ENCODE data around the gene MYF5.

MYF5 gene

DNA sequence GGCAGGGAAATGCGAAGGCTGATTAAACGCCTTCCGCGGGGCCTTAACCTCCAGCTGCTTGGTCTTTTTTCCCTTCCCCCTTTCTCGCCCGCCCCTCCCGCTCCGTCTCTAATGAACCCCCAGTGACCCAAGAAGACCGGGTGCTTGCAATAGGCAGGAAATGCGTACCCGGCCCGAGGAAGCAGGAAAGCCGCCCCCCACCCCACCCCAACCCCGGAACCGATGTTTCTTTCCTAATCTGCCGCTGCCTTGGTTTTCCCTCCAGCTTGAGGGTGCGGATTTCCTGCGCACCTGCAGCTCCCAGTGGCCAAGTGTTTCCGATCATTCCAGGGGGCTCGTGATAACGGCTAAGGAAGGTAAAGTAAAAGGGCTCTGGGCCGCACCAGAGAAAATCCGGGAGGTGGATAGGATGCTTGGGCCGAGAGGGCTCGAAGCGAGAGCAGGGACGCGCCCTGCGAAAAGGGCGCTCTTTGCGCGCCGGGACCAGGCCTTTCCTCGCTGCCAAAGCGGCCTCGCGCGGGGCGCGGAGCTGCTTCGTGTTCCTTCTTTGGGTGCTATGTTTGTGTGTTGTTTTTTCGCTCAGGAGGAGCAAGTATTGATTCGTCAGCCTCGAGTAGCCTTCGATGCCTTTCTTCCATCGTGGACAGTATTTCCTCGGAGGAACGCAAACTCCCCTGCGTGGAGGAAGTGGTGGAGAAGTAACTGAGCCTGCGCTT is 8.3 kb upstream of the MYF5 start:
- Histone ChIP-seq H3K4me1 (ENCODE audit: insufficient read depth, low read length) (peaks cover 16% of the 10 kb centered on the region; the same call in 1 of the 2 replicates), H3K4me3 (ENCODE audit: low read length) (peak overlapping the region; percentile 52; the same call in 1 of the 2 replicates), H3K36me3 (ENCODE audit: insufficient read depth, low read depth, low read length) (no peaks in the 10 kb centered on the region), H3K9me3 (ENCODE audit: insufficient read depth, low read depth, low read length) (no peaks in the 10 kb centered on the region), H3K27ac (ENCODE audit: low read length) (no peak overlapping the region), H3K27me3 (ENCODE audit: insufficient read depth, low read length) (peaks cover 59% of the 10 kb centered on the region), H3K9ac (ENCODE audit: low read depth, low read length) (no peak overlapping the region)

DNA sequence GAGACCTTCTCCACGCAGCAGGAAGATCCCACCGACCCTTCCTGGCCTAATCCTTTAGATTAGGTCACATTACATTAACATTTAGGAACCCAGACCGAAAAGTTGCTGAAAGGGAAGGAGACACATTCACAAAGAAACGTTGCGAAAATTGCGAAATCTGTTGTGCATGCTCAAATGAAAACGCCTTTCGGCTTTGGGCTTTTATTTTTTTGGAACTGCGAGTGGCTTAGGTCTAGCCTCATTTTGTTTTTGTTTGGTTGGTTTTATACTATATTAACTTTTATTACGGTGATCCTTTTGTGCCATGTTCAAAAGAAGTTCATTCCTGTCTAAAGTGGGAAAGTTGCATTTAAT is 7.8 kb upstream of the MYF5 start:
- Histone ChIP-seq H3K27me3 (ENCODE audit: insufficient read depth, low read length) (peaks cover 59% of the 10 kb centered on the region), H3K9me3 (ENCODE audit: insufficient read depth, low read depth, low read length) (no peaks in the 10 kb centered on the region), H3K9ac (ENCODE audit: low read depth, low read length) (no peak overlapping the region)

DNA sequence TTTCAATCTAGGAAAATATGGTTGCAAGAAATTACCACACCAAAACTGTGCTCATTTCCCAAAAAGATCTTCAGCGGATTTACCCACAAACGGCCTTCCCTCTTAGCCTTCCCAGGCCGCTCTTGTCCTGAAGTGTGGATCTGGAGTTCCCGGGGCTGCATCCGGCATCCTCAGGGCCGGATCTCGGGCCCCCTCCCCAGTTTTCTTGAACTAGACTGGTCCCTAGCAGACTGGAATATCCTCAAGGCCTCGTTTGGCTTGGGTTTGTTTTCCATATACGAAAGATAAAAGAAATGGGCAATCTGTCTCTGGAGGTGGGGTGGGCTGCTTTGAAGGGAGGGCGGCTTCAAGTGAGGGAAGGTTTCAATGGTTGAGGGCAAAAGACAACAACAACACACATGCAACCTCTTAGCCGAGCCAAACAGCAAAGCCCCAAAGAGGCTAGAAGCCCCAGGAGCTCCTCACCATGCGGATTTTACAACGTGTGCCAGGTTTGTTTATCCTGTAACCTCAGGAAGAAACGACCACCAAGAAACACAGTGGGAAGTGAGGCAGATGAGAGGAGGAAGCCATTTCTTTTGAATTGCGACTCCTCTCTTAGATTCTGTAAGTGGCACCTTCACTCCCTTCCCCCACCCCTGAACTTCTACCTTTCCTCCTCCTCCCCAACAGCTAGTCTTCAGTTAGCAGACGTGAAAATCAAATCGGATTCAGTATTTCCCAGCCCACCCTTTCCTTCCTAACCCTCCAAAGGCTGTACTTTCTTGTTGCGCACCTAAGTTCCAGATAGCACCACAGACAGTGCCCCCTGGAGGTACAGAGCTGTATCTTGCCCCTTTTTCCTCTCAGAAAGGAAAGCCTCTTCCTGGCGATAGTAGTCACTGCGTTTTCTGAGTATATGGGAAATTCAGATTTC is 6.6 kb upstream of the MYF5 start:
- Histone ChIP-seq H3K27me3 (ENCODE audit: insufficient read depth, low read length) (peaks cover 59% of the 10 kb centered on the region), H3K4me3 (ENCODE audit: low read length) (peak overlapping the region; percentile 21; the same call in 1 of the 2 replicates)

More for the DNA sequence above, 7.8 kb upstream of the MYF5 start:
- Histone ChIP-seq H3K36me3 (ENCODE audit: insufficient read depth, low read depth, low read length) (no peaks in the 10 kb centered on the region), H3K4me1 (ENCODE audit: insufficient read depth, low read length) (peaks cover 15% of the 10 kb centered on the region; the same call in 1 of the 2 replicates), H3K4me3 (ENCODE audit: low read length) (peak overlapping the region; percentile 52; the same call in 1 of the 2 replicates), H3K27ac (ENCODE audit: low read length) (no peak overlapping the region)

DNA sequence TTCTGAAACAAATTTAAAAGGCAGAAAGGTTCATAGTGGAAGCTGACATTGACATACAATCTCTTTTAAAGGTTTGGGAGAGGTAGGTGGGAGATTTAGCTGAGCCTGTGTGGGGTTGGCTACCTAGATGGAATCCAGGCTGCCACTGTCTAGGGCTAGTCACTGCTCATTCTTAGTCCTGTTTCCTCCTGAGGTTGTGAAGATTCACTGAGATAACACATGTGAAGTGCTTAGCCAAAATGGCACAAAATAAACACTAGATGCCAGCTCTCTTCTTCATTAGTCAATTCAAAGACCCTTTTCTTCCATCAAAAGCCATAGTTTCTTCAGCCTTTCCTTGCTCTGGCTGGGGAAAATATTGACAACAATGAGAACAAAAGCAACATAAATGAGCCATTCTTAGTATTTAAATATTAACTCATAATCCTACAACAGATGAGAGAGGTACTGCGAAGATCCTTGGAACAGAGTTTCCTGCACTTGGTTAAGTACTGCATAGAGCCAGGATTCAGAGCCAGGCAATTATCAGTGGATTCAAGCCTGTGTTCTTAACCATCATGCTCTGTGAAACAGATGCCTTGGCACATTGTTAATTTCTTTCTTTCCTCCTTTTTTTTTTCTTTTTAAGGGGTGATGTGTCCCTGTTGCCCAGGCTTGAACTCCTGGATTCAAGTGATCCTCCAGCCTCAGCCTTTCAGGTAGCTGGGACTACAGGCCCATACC is 5.8 kb upstream of the MYF5 start:
- H3K9ac ChIP-seq (ENCODE audit: low read depth, low read length): no peak overlapping the region
- no peaks in the 10 kb centered on the region for H3K9me3 ChIP-seq (ENCODE audit: insufficient read depth, low read depth, low read length)
- no peak overlapping the region for H3K4me3 ChIP-seq (ENCODE audit: low read length)
- peaks cover 31% of the 10 kb centered on the region for H3K4me1 ChIP-seq (ENCODE audit: insufficient read depth, low read length)
- H3K36me3 ChIP-seq (ENCODE audit: insufficient read depth, low read depth, low read length): no peaks in the 10 kb centered on the region
- no peak overlapping the region for H3K27ac ChIP-seq (ENCODE audit: low read length)
- H3K27me3 ChIP-seq (ENCODE audit: insufficient read depth, low read length): peaks cover 57% of the 10 kb centered on the region

More for the DNA sequence above, 6.6 kb upstream of the MYF5 start:
- Histone ChIP-seq H3K27ac (ENCODE audit: low read length) (no peak overlapping the region), H3K36me3 (ENCODE audit: insufficient read depth, low read depth, low read length) (no peaks in the 10 kb centered on the region), H3K9ac (ENCODE audit: low read depth, low read length) (no peak overlapping the region), H3K4me1 (ENCODE audit: insufficient read depth, low read length) (peaks cover 24% of the 10 kb centered on the region; the same call in 1 of the 2 replicates), H3K9me3 (ENCODE audit: insufficient read depth, low read depth, low read length) (no peaks in the 10 kb centered on the region)

DNA sequence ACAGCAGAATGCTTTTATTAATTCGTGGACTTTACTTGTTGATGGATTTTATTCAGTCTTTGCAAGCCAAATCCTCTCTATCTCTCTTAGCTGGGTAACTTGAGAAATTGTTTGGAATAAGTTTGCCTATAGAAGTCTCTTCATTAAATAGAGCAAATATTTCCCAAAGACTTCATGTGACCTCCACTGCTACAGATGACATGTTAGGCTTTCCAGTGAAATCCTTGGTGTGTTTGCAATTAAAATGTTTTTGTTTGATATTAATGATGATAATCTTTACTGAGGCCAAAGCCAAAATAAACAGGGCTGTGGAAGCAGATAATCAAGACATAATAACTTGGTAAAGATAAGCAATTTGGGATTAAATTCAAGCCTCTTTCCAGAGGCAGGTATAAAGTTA is 4.8 kb upstream of the MYF5 start:
- Histone ChIP-seq H3K27me3 (ENCODE audit: insufficient read depth, low read length) (peaks cover 54% of the 10 kb centered on the region; the same call in 1 of the 2 replicates), H3K4me1 (ENCODE audit: insufficient read depth, low read length) (peaks cover 35% of the 10 kb centered on the region), H3K9me3 (ENCODE audit: insufficient read depth, low read depth, low read length) (no peaks in the 10 kb centered on the region), H3K27ac (ENCODE audit: low read length) (no peak overlapping the region), H3K4me3 (ENCODE audit: low read length) (no peak overlapping the region), H3K9ac (ENCODE audit: low read depth, low read length) (no peak overlapping the region), H3K36me3 (ENCODE audit: insufficient read depth, low read depth, low read length) (no peaks in the 10 kb centered on the region)

DNA sequence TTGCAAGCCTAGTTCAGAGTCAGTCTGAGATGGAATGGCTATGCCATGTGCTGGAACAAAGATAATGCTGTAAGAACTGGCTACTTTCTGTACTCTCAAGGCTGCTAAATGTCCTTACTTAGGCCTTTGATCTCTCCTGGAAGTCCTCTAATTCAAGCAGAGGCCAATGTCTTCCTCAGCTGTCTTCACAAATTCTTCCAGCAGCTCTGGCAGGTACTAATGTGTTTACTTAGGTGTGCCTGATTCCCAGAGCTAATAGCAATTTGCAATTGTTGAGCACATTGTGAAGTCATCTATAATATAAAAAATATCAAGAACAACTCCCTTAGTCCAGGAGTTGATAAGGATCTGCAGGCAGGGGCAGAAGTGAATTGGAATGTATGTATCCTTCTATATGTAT is 3.8 kb upstream of the MYF5 start:
- H3K4me1 ChIP-seq (ENCODE audit: insufficient read depth, low read length): peaks cover 35% of the 10 kb centered on the region
- H3K9ac ChIP-seq (ENCODE audit: low read depth, low read length): no peak overlapping the region

DNA sequence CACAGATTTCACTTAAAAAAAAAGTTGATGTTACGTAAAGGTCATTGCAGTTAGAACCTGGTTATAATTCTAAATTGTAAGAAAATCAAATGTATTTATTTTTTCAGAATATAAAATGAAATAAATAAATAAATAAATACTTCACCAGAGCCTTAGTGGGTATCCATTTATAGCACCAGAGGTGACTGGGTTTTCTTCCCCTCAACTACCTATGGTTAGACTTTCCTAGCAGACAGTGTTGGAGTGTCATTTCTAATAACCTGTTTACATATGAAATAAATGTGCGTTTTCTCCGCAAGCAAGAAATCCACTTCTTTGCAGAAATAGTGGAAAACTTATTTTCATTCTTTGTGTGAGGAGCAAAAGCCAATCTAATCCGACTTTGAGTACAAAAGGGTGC is 3.3 kb upstream of the MYF5 start:
- H3K4me1 ChIP-seq (ENCODE audit: insufficient read depth, low read length): peaks cover 35% of the 10 kb centered on the region
- peak overlapping the region; percentile 62 for H3K4me3 ChIP-seq (ENCODE audit: low read length)
- peak overlapping the region; percentile 65; the same call in 1 of the 2 replicates for H3K9ac ChIP-seq (ENCODE audit: low read depth, low read length)
- peaks cover 39% of the 10 kb centered on the region; the same call in 1 of the 2 replicates for H3K27me3 ChIP-seq (ENCODE audit: insufficient read depth, low read length)
- H3K9me3 ChIP-seq (ENCODE audit: insufficient read depth, low read depth, low read length): no peaks in the 10 kb centered on the region
- H3K36me3 ChIP-seq (ENCODE audit: insufficient read depth, low read depth, low read length): no peaks in the 10 kb centered on the region
- peak overlapping the region; percentile 40 for H3K27ac ChIP-seq (ENCODE audit: low read length)

More for the DNA sequence above, 3.8 kb upstream of the MYF5 start:
- Histone ChIP-seq H3K27me3 (ENCODE audit: insufficient read depth, low read length) (peaks cover 44% of the 10 kb centered on the region; the same call in 1 of the 2 replicates), H3K9me3 (ENCODE audit: insufficient read depth, low read depth, low read length) (no peaks in the 10 kb centered on the region), H3K4me3 (ENCODE audit: low read length) (0 out of 2 replicates have a peak overlapping the region, but pooled peaks have one; percentile 16), H3K36me3 (ENCODE audit: insufficient read depth, low read depth, low read length) (no peaks in the 10 kb centered on the region), H3K27ac (ENCODE audit: low read length) (no peak overlapping the region)

DNA sequence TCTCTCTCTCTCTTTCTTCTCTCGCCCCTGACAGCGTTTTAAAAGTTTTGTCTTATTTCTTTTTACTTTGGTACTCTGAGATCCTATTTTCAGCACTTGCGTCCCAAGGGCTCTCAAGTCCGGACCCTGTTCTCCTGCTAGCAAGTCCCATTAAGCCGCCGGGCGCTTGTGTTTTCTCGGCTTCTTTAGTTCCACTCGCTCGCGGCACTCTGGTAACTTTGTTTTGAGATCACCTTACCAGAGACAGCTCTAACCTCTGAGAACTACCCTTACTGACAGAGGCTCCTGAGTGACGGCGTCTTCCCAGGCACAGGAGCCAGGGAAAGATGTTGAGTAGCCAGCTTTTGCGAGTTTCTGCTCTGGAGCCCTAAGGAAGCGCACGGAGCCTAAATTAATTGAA is 2.7 kb upstream of the MYF5 start:
- Histone ChIP-seq H3K27me3 (ENCODE audit: insufficient read depth, low read length) (peaks cover 33% of the 10 kb centered on the region; the same call in 1 of the 2 replicates), H3K4me1 (ENCODE audit: insufficient read depth, low read length) (peaks cover 33% of the 10 kb centered on the region), H3K4me3 (ENCODE audit: low read length) (peak overlapping the region; percentile 62), H3K9me3 (ENCODE audit: insufficient read depth, low read depth, low read length) (no peaks in the 10 kb centered on the region), H3K36me3 (ENCODE audit: insufficient read depth, low read depth, low read length) (no peaks in the 10 kb centered on the region), H3K27ac (ENCODE audit: low read length) (peak overlapping the region; percentile 28), H3K9ac (ENCODE audit: low read depth, low read length) (peak overlapping the region; percentile 65; the same call in 1 of the 2 replicates)

DNA sequence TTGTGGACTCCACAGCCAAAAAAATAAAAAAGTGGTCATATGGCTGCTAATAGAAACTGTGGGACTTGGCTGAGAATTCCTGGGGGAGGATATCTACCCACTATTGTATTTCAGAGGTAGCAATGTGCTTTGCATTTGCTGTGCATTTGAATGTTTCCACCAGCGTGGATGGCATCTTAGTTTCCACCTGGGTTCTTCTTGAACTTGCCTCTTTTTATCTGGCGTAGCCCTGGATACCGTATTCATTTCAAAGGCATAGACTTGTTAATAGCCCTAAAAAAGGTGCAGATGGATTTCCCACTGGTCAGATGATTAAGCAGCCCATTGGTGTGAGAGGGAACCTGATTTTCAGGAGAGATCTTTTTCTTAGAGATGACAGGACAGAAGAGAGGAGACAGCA is 1.9 kb upstream of the MYF5 start:
- Histone ChIP-seq H3K4me1 (ENCODE audit: insufficient read depth, low read length) (peaks cover 33% of the 10 kb centered on the region), H3K27me3 (ENCODE audit: insufficient read depth, low read length) (peaks cover 25% of the 10 kb centered on the region; the same call in 1 of the 2 replicates), H3K9ac (ENCODE audit: low read depth, low read length) (peak overlapping the region; percentile 65; the same call in 1 of the 2 replicates), H3K36me3 (ENCODE audit: insufficient read depth, low read depth, low read length) (no peaks in the 10 kb centered on the region), H3K27ac (ENCODE audit: low read length) (no peak overlapping the region), H3K4me3 (ENCODE audit: low read length) (peak overlapping the region; percentile 62), H3K9me3 (ENCODE audit: insufficient read depth, low read depth, low read length) (no peaks in the 10 kb centered on the region)

DNA sequence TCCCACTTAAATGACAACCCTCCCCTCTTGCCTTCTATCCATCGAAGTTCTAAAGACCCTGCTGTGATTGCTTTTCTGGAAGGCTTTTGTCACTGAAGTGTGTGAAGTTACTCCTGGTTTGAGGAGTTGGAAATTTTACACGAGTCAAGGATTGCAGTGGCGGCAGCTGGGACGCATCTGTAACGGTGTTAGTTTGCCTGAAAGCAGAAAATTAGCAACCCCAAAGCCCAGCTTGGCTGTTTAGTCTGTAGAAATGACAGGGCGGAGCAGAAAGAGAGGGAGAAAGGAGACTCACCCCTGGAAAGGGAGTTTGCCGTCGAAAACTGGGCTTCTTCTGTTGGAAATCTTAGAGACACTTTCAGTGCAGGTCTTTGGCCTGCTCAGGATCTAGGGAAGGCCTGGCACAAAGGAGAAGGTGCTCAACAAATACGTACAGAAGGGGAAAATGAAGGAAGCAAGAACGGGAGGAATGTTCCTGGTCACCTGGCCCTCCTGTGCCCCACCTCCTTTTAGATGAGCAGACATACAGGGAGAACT is 931 bp upstream of the MYF5 start:
- H3K9me3 ChIP-seq (ENCODE audit: insufficient read depth, low read depth, low read length): no peaks in the 10 kb centered on the region
- H3K36me3 ChIP-seq (ENCODE audit: insufficient read depth, low read depth, low read length): no peaks in the 10 kb centered on the region
- peaks cover 20% of the 10 kb centered on the region; the same call in 1 of the 2 replicates for H3K27me3 ChIP-seq (ENCODE audit: insufficient read depth, low read length)

DNA sequence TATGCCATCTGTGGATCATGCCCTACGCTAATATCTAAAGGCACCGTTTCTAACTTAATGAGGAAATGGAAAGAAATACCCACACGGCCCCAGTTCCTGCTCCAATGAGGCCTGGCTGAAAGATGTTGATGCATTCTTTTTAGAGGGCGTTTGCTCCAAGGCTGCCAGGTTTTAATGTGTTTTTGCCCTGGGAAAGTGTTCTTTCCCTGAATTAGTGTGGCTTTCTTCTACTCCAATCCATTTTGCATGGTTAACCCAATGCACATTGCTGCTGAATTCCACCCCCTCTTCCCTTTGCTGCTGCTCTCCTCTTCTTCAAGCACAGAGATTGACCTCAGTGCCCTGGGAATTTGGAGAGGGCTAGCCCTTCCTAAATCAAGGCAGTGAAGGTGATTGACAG is 1.1 kb downstream of the MYF5 start:
- Histone ChIP-seq H3K4me1 (ENCODE audit: insufficient read depth, low read length) (peaks cover 24% of the 10 kb centered on the region), H3K36me3 (ENCODE audit: insufficient read depth, low read depth, low read length) (no peaks in the 10 kb centered on the region), H3K4me3 (ENCODE audit: low read length) (no peak overlapping the region), H3K27me3 (ENCODE audit: insufficient read depth, low read length) (peaks cover 16% of the 10 kb centered on the region; the same call in 1 of the 2 replicates), H3K9ac (ENCODE audit: low read depth, low read length) (no peak overlapping the region), H3K9me3 (ENCODE audit: insufficient read depth, low read depth, low read length) (no peaks in the 10 kb centered on the region), H3K27ac (ENCODE audit: low read length) (no peak overlapping the region)

More for the DNA sequence above, 931 bp upstream of the MYF5 start:
- H3K27ac ChIP-seq (ENCODE audit: low read length): no peak overlapping the region
- no peak overlapping the region for H3K9ac ChIP-seq (ENCODE audit: low read depth, low read length)
- peak overlapping the region; percentile 1; the same call in 1 of the 2 replicates for H3K4me3 ChIP-seq (ENCODE audit: low read length)
- H3K4me1 ChIP-seq (ENCODE audit: insufficient read depth, low read length): peaks cover 30% of the 10 kb centered on the region
